Thymus (tissue), 11 donors: Measurements from ENCODE around the gene ZNF316. TPM values are rescaled to one million over a fixed set of nuclear protein-coding genes. Genes with fewer than 3 reads are reported as not detected.

Source experiments
- DNase-seq, 9 donors: peaks; one replicate each; pipeline ENCODE4 v3.0.0-alpha.2; 2013; ENCODE audit warnings: low spot score in 9 of 9, low read depth in 6 of 9, missing footprints in 1 of 9
- H3K27ac ChIP-seq, 2 donors: one replicate each; pipeline ENCODE4 v1.5.1; 2013; ENCODE audit warnings: control low read depth in 1 of 2, low read depth in 1 of 2, low read length in 1 of 2, mild to moderate bottlenecking in 1 of 2, moderate library complexity in 1 of 2
- H3K27me3 ChIP-seq, 2 donors: one replicate each; pipeline ENCODE4 v1.5.1; 2013; ENCODE audit warnings: low read length in 1 of 2; ENCODE audit not compliant: control insufficient read depth in 2 of 2, insufficient read depth in 1 of 2
- H3K36me3 ChIP-seq, 2 donors: one replicate each; pipeline ENCODE4 v1.5.1; 2013; ENCODE audit warnings: low read length in 1 of 2, mild to moderate bottlenecking in 1 of 2, moderate library complexity in 1 of 2; ENCODE audit not compliant: control insufficient read depth in 2 of 2, insufficient read depth in 2 of 2
- H3K4me1 ChIP-seq, 2 donors: one replicate each; pipeline ENCODE4 v1.5.1; 2013; ENCODE audit warnings: low read length in 2 of 2; ENCODE audit not compliant: control insufficient read depth in 2 of 2, insufficient read depth in 2 of 2
- H3K4me3 ChIP-seq, 2 donors: one replicate each; pipeline ENCODE4 v1.5.1; 2013; ENCODE audit warnings: low read length in 2 of 2, control low read depth in 1 of 2, mild to moderate bottlenecking in 1 of 2
- H3K9me3 ChIP-seq, 2 donors: one replicate each; pipeline ENCODE4 v1.5.1; 2013; ENCODE audit warnings: low read length in 1 of 2, mild to moderate bottlenecking in 1 of 2; ENCODE audit not compliant: control insufficient read depth in 2 of 2, insufficient read depth in 1 of 2
- WGBS: extraction: QIAGEN DNeasy Blood & Tissue Kit; methylation state at CpG from one replicate; pipeline ENCODE4 v1.1.7; 2013; 5-methylcytosine and 5-hydroxymethylcytosine counted together
- polyA plus RNA-seq: library from polyadenylated mRNA; stranded (reverse); fragments of 200-250 nt; gene quantifications from one replicate; pipeline ENCODE4 v1.2.3, GENCODE V29; 2013
- total RNA-seq: library from RNA; stranded (reverse); fragments of 120-200 nt; gene quantifications from one replicate; pipeline ENCODE4 v1.2.4, GENCODE V29; 2013
- donor health status: healthy.

ZNF316 gene
- total and polyA plus RNA-seq, 2 donors, result 8.0 to 40.3 TPM

- no peak overlapping the region for H3K4me3 ChIP-seq
- peaks cover 13 to 16% of the 10 kb centered on the region in 2 donors for H3K4me1 ChIP-seq
- DNase-seq, result no peak
- no peak overlapping the region for H3K27ac ChIP-seq
- peaks cover 61% of the 10 kb centered on the region in 2 donors for H3K36me3 ChIP-seq
- no peaks in the 10 kb centered on the region for H3K27me3 ChIP-seq
- H3K9me3 ChIP-seq, result peaks cover 0 to 6% of the 10 kb centered on the region in 2 donors
- WGBS, result 97% methylated on average over 15 of the region's 15 CpGs
These were observed 4.4 kb downstream of the ZNF316 start for GRCh38 chr7:6641305-6642035.

GRCh38 chr7:6642239-6642839 lies 5.2 kb downstream of the ZNF316 start:
- Histone ChIP-seq H3K4me1 (peaks cover 11 to 12% of the 10 kb centered on the region in 2 donors), H3K36me3 (peaks cover 63 to 70% of the 10 kb centered on the region in 2 donors), H3K27me3 (no peaks in the 10 kb centered on the region), H3K27ac (no peak overlapping the region), H3K4me3 (no peak overlapping the region), H3K9me3 (peaks cover 0 to 6% of the 10 kb centered on the region in 2 donors)
- DNase-seq, result no peak
- WGBS, result 97% methylated on average over 24 of the region's 24 CpGs

- 96% methylated on average over 22 of the region's 22 CpGs for WGBS
- no peak overlapping the region for H3K4me3 ChIP-seq
- peaks cover 66 to 77% of the 10 kb centered on the region in 2 donors for H3K36me3 ChIP-seq
- peaks cover 0 to 6% of the 10 kb centered on the region in 2 donors for H3K9me3 ChIP-seq
- no peaks in the 10 kb centered on the region for H3K27me3 ChIP-seq
- DNase-seq, result no peak
- H3K27ac ChIP-seq, result no peak overlapping the region
- H3K4me1 ChIP-seq, result peaks cover 9 to 10% of the 10 kb centered on the region in 2 donors
These were observed 5.9 kb downstream of the ZNF316 start for GRCh38 chr7:6642861-6643640.

GRCh38 chr7:6643915-6644625 lies 7.0 kb downstream of the ZNF316 start:
- no peak for DNase-seq
- WGBS, result 97% methylated on average over 21 of the region's 21 CpGs
- Histone ChIP-seq H3K27me3 (no peaks in the 10 kb centered on the region), H3K9me3 (no peaks in the 10 kb centered on the region), H3K4me1 (peaks cover 0 to under 1% of the 10 kb centered on the region in 2 donors), H3K27ac (no peak overlapping the region), H3K4me3 (no peak overlapping the region), H3K36me3 (peaks cover 70 to 87% of the 10 kb centered on the region in 2 donors)

- Histone ChIP-seq H3K27me3 (no peaks in the 10 kb centered on the region), H3K27ac (no peak overlapping the region)
- 98% methylated on average over 10 of the region's 10 CpGs for WGBS
These were observed 7.6 kb downstream of the ZNF316 start for GRCh38 chr7:6644728-6645127.

GRCh38 chr7:6646465-6646864 lies 9.3 kb downstream of the ZNF316 start:
- Histone ChIP-seq H3K27ac (no peak overlapping the region), H3K4me3 (no peak overlapping the region), H3K27me3 (no peaks in the 10 kb centered on the region), H3K4me1 (no peaks in the 10 kb centered on the region), H3K9me3 (peaks cover under 1 to 19% of the 10 kb centered on the region in 2 donors), H3K36me3 (peaks cover 71 to 96% of the 10 kb centered on the region in 2 donors)
- no peak for DNase-seq
- WGBS, result 97% methylated on average over 8 of the region's 8 CpGs

More at GRCh38 chr7:6644728-6645127, 7.6 kb downstream of the ZNF316 start:
- peaks cover 0 to 2% of the 10 kb centered on the region in 2 donors for H3K9me3 ChIP-seq
- peaks cover 72 to 89% of the 10 kb centered on the region in 2 donors for H3K36me3 ChIP-seq
- DNase-seq, result no peak
- no peak overlapping the region for H3K4me3 ChIP-seq
- H3K4me1 ChIP-seq, result no peaks in the 10 kb centered on the region

- Histone ChIP-seq H3K27me3 (no peaks in the 10 kb centered on the region), H3K4me1 (no peaks in the 10 kb centered on the region), H3K27ac (no peak overlapping the region), H3K36me3 (peaks cover 71 to 96% of the 10 kb centered on the region in 2 donors), H3K9me3 (peaks cover 7 to 25% of the 10 kb centered on the region in 2 donors), H3K4me3 (no peak overlapping the region)
- DNase-seq, result no peak
- 99% methylated on average over 8 of the region's 8 CpGs for WGBS
These were observed 10.0 kb downstream of the ZNF316 start for GRCh38 chr7:6647080-6647479.

GRCh38 chr7:6647541-6647940 lies 10.4 kb downstream of the ZNF316 start:
- Histone ChIP-seq H3K27me3 (no peaks in the 10 kb centered on the region), H3K4me3 (no peak overlapping the region), H3K4me1 (no peaks in the 10 kb centered on the region), H3K27ac (no peak overlapping the region), H3K36me3 (peaks cover 72 to 96% of the 10 kb centered on the region in 2 donors), H3K9me3 (peaks cover 11 to 30% of the 10 kb centered on the region in 2 donors)
- DNase-seq, result no peak
- 98% methylated on average over 14 of the region's 14 CpGs for WGBS
